ENCODE results near the gene CEP70. TPM values are rescaled to one million over a fixed set of nuclear protein-coding genes. Genes with fewer than 3 reads are reported as not detected.
A peak's percentile ranks its signal among the peaks of the same experiment; 100 is the strongest.
"Not testable (repeated sequence)": the region's sequence is repeated elsewhere in the genome, so short reads cannot be mapped to it uniquely, and the experiment has no call there.

CEP70 gene
- polyA plus RNA-seq, 4 donors: 33.9 to 44.8 (median 42.1) TPM

DNA sequence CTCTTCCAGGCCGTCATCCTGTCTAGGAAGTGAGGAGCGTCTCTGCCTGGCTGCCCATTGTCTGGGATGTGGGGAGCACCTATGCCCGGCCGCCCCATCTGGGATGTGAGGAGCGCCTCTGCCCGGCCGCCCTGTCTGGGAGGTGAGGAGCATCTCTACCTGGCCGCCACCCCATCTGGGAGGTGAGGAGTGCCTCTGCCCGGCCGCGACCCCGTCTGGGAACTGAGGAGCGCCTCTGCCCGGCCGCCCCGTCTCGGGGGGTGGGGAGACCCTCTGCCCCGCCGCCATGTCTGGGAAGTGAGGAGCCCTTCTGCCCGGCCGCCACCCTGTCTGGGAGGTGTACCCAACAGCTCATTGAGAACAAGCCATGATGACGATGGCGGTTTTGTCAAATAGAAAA, 72.6 kb downstream of the CEP70 start:
- DNase-seq (ENCODE audit: low read depth in 4 of 4, low spot score in 3 of 4): not testable (repeated sequence)

DNA sequence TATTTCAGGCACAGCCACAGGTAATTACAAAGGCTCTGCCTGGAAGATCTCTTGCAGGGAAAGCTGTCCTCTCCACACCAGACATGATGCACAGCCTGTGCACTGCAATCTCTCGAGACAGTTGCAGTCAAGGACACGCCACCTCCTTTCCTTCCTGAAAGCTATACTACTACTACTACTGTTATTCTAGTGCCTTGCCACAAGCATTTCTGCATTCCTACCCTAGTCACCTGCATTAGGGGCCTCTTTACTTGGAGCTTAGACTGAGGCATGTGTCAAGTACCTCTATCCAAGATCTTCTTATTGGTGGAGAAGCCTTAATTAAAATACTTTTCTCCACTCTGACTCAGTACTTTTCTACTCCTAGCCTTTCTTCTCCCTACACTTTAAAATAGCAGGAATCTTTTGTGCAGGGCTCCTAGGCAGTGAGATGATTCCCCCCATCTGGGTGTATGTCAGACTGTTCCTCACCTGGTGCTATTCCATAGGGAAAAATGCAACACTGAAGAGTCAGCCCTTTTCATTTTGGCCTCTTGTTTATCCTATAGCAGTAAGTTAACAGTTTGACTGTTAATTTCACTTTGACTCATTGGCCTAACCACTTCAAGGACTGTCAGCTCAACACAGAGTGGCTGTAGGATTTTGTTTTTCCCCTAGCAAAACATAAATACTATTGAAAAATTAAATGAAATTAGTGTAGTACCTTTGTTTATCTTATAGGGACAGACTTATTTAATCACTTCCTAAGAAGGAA, 80.8 kb downstream of the CEP70 start:
- no peak for DNase-seq (ENCODE audit: low read depth in 4 of 4, low spot score in 3 of 4)

DNA sequence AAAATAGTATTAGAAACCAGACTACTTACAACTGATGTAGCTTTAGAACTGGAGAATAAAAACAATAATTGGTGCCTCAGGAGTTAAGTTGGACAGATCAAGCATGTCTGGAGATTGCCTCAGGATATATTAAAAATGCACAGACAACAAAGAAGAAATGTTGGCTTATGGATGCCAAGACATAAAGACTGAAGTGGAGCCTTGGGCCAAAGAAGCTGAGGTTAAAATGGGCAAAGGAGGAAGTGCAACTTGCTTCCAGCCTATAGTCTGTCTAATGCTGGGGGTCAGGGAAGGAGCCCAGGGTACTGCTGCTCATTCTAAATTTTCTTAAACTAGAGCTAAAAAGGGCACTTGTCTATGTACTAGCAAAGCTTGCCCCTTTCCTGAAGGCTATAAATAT, 82.1 kb downstream of the CEP70 start:
- DNase-seq (ENCODE audit: low read depth in 4 of 4, low spot score in 3 of 4): no peak

DNA sequence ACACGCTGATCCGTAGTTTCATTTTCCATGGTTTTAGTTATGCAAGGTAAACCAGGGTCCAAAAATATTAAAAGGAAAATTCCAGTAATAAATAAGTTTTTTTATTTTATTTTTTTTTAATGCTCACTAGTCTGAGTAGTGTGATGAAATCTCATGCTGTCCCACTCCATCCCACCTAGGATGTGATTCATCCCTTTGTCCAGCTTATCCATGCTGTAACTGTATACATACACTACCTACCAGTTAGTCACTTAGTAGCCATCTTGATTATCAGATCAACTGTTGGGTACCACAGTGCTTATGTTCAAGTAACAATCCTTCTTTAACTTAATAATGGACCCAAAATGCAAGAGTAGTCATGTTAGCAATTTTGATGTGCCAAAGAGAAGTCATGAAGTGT, 84.5 kb downstream of the CEP70 start:
- DNase-seq (ENCODE audit: low read depth in 4 of 4, low spot score in 3 of 4): no peak

DNA sequence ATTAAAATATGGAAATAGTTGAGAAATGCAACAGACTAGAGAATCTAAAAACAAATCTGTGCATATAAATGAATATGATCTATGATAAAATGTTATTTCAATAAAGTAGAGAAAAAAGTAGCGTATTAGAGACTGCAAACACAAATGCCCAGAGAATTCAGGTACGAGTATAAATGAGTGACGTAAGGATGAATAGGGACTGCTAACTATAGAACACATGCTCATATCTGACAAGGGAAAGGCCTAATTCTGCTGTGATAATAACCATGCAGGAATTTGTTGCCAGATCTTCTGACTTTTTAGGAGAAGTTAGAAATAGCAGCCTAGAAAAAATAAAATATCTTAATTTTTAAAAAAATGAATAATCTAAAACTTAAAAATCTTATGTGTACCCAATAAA, 86.5 kb downstream of the CEP70 start:
- no peak for DNase-seq (ENCODE audit: low read depth in 4 of 4, low spot score in 3 of 4)

DNA sequence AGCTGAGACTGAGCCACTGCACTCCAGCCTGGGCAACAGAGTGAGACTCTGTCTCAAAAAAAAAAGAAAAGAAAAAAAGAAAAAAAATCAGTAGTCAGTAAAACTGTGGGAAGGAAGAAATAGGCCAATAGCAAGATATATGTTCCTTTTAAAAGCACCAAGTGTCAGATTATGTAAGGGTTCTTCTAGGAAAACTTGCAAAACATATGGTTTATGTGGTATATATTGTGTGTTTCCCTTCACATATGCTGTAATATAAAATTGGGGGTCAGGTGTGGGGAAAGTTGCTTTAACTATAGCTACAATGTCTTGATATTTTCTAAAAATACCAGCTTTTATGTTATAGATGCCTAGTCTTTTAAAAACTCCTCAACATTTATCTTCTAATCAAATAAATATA, 95.1 kb downstream of the CEP70 start:
- DNase-seq (ENCODE audit: low read depth in 4 of 4, low spot score in 3 of 4): no peak

DNA sequence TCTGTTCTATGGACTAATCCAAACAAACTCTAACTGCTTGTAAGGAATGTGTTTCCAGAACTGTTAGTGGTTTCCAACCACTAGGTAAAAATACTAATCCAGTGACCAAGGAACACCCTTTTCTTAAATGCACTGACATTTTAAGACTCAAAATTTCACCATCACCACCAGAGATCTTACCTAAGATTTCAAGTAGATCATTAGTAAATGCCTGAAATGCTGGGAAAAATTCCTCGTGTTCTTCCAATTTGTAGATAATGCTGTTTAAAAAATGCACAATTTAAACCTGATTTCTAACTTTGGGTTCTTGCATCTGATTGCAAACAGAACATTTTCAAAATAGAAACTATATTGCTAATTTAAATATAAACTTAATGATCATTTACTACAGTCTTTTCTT, 96.2 kb downstream of the CEP70 start:
- DNase-seq (ENCODE audit: low read depth in 4 of 4, low spot score in 3 of 4): no peak

DNA sequence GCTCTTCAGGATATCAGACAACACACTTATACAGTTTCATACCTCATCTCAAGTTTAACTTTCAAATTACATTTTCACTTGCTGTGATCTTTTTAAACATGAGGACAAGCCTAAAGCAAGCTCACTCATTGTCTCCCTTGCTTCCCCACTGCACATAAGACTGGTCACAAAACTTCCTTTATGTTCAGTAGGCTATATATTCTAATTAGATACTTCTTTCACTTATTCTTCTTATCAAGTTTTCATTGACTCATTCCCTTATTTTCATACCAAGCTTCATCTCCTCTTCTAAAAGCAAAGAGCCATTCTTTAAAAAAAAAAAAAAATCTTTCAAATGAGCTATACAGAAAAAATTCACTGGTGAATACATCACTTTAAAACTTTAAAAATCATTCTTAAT, 97.0 kb downstream of the CEP70 start:
- DNase-seq (ENCODE audit: low read depth in 4 of 4, low spot score in 3 of 4): no peak

DNA sequence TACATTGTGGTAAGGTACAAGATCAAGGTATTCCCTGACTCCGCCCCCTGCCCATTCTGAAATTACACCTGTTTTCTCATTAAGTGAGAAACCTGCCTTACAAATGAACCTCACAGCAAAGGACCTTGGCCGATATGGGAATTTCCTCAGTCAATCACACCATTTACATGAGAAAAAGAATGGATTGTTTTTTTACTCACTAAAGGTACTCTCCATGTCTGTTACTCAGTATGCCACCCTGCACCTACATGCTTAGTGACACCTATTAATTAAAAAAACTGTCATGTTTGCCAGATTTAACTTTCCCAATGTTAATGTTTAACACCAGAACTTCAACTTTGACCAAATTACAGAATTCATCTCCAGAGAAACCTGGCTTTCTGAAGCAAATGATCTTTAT, 97.6 kb downstream of the CEP70 start:
- DNase-seq (ENCODE audit: low read depth in 4 of 4, low spot score in 3 of 4): no peak

DNA sequence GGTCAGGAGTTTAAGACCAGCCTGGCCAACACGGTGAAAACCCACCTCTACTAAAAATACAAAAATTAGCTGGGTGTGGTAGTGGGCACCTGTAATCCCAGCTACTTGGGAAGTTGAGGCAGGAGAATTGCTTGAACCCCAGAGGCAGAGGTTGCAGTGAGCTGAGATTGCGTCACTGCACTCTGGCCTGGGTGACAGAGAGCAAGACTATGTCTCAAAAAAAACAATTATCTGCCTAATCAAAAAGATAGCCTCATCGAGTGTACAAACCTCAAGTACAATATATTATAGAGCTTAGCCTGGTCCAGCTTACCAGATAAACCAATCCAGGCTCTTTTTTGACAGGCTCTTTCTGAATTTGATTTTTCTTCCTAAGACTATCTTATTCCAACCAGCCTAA, 98.4 kb downstream of the CEP70 start:
- DNase-seq (ENCODE audit: low read depth in 4 of 4, low spot score in 3 of 4): not testable (repeated sequence)

DNA sequence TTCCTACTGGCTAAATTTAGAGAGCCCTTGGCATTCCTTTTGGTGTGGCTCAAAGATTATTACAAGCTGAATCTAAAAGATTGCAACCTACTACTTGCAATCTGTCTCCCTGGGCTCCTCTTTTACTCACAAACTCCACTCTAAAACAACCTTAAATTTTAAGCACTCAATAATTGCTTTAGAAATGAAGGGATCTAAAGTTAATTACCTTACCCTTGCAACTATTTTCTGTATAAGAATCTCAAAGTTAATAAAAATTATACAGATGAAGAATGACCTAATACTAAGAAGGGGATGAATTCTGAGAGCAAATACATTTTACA, 99.5 kb downstream of the CEP70 start:
- DNase-seq (ENCODE audit: low read depth in 4 of 4, low spot score in 3 of 4): no peak

DNA sequence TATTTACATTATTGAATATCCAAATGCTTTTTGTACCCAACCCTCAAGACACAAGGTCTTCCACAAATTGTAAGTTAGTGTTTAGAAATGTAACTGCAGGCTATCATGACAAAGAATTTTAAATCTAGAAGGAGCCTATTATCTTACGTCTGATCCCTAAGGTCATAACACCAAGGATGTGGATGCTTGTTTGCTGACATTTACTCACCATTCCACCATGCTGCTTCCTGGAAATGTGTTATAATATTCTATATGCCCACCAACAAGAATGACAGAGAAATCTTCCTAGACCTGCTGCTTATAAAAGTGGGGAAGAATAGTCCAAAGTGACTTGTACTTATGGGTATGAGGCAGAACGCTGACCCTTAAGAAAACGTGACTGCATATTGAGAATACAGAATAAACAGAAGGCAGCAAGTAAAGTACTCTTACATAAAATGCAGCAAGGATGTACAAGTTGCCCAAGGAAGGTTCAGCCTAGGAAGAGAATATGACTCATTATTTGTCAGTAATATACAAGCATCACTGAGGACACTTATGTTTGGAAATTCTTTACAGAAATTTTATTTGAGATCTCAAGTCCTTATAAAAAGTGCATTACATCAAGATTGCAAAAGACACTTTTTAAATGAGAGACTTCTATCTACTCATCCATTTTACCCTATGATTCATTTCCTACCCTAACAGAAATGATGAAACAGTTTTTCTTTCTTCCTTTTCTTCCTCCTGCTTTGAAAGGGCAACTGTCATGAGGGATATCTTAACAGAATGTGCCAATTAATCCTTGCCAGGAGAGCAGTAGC, 100.1 kb downstream of the CEP70 start:
- DNase-seq (ENCODE audit: low read depth in 4 of 4, low spot score in 3 of 4): no peak

DNA sequence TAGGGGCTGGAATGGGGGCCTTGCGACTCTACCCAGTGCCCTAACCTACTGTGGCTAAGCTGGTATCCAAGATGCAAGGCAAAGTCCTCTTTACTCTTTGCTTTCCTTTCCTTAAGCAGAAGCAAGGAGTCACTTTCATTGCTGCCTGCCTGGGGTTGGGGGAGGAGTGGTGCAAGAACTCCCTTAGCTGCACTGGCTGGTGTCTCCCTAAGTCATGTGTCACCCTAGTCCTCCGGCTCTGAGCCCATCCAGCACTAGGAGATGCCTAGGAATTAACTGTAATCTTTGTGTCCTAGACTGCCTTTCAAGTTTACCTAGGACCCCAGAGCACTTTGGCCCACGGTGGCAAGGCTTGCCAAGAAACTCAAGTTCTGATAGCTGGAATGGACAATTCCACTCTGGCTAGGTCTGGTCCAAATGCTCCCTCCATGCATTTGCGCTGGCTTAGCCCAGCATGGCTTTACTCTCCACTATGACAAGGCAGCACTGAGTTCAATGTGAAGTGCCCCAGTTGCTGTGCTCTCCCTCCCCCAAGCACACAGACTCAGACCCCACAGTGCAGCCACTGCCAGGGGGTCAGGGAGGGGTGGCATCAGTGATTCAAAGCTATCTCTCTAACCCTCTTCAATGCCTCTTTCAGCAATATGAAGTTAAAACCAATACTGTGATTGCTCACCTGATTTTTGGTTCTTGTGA, 100.9 kb downstream of the CEP70 start:
- no peak for DNase-seq (ENCODE audit: low read depth in 4 of 4, low spot score in 3 of 4)

DNA sequence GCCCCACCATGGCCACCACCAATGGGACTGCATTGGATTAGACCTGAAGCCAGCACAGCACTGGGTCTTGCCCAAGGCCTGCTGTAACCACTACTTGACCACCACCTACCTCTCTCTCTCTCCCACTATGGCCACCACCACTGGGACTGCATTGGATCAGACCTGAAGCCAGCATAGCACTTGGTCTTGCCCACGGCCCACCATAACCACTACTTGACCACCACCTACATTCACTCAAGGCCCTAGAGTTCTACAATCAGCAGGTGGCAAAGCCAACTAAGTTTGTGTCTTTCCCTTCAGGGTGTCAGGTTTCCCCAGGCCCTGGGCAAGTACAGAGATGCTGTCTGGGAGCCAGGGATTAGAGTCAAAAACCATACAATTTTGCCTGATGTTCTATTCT, 102.1 kb downstream of the CEP70 start:
- no peak for DNase-seq (ENCODE audit: low read depth in 4 of 4, low spot score in 3 of 4)

DNA sequence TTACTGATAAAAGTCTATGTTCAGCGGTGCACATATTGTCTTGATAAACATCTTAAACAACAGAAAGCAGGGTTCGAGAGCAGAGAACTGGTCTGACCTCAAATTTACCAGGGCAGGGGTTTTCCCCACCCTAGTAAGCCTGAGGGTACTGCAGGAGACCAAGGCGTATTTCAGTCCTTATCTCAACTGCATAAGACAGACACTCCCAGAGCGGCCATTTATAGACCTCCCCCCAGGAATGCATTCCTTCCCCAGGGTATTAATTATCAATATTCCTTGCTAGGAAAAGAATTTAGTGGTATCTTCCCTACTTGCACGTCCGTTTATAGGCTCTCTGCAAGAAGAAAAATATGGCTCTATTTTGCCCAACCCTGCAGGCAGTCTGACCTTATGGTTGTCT, 107.5 kb downstream of the CEP70 start:
- DNase-seq (ENCODE audit: low read depth in 4 of 4, low spot score in 3 of 4): not testable (repeated sequence)

DNA sequence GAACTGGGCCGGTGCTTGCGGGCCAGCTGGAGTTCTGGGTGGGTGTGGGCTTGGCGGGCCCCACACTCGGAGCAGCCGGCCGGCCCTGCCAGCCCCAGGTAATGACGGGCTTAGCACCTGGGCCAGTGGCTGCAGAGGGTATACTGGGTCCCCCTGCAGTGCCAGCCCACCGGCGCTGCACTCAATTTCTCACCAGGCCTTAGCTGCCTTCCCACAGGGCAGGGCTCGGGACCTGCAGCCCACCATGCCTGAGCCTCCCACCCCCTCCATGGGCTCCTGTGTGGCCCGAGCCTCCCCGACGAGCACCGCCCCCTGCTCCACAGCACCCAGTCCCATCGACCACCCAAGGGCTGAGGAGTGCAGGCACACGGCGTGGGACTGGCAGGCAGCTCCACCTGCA, 109.4 kb downstream of the CEP70 start:
- not testable (repeated sequence) for DNase-seq (ENCODE audit: low read depth in 4 of 4, low spot score in 3 of 4)

DNA sequence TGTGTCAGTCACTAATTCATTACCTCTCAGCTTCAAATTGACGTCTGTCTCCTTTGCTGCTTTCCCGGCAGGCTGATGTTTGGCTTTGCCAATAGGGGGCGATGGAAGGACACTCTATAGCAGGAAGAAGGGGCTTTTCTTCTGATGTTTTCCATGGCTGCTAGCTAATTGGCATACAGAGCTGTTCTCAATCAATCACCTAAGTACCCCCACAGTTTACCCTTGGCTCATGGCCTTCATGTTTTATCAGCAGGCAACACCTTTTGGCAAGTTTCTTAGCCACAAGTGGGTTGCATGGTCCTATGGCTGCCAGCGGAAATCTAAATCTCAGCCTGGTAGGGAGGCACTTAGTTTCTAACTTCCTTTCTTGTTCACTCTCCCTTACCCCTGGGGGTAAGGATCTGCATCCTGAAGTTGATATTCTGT, 114.6 kb downstream of the CEP70 start:
- peak in 2 of 4 donors; percentile 12 to 14 for DNase-seq (ENCODE audit: low read depth in 4 of 4, low spot score in 3 of 4)

DNA sequence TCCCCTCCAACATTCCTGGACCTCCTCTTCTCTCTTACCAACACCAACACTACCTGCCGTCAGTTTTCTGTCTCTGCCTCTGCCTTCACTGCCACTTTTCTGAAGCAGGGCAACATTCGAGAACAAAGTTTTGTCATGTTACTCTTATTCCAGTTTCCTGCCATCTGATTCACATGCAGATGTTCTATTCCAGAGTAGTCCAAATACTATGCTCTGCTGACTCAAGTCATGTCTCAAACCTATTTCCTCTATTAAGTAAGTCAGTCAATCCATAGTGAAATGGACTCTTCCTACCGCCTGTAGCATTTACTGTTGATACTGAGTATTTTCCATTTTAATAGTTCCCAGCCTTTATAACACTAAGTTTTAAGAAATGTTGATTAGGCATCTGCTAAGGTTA, 116.3 kb downstream of the CEP70 start:
- no peak for DNase-seq (ENCODE audit: low read depth in 4 of 4, low spot score in 3 of 4)

DNA sequence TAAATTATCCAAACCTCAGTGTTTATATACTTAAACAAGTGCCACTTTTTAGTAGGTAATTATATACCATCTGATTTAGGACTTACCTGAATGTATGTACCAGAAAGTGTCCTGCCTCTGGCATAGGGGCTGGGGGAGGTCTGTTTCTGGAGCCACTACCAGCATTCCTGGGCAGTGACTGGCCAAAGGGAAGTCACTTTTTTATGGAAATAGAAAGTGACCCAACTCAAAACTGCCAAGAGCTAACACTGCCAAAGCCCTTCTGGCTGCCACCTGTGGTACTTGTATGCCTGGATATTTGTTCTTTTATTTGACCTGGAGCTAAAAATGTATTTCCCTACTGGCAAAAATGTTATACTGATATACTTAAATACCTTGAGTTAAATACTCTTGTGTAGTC, 116.9 kb downstream of the CEP70 start:
- no peak for DNase-seq (ENCODE audit: low read depth in 4 of 4, low spot score in 3 of 4)

DNA sequence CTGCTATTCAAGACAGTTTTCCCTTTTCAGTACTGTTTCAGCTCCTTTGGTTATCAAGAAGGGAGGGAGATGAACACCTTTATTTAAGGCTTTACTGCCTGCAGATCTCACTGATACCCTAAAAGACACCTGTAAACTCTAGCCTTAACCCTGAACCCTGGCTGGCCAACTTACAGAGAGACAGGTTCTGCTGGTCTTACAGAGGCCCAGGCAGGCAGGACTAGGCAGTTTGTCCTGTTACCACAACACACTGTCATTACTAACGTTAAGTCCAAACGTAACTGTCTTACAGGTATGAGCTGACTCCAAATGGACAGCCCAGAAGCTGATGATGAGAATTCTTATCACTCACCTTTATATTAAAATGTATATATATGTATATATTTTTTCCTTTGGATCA, 117.5 kb downstream of the CEP70 start:
- DNase-seq (ENCODE audit: low read depth in 4 of 4, low spot score in 3 of 4): no peak

DNA sequence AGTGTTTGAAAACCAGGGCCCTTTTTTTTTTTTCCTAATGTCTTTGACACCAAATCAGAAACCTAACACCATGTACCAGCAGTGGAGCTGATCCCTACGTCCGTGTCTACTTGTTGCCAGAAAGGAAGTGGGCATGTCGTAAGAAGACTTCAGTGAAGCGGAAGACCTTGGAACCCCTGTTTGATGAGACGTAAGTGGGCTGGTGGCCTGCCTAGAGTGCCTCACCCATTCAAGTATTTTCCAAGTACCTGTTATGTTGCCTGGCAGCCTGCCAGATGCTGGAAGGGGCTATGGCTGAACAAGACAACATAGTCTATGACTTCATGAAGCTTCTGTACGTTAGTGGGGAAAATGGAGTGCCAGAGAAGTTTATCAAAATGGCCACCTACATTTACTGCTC, 119.9 kb downstream of the CEP70 start:
- DNase-seq (ENCODE audit: low read depth in 4 of 4, low spot score in 3 of 4): no peak

DNA sequence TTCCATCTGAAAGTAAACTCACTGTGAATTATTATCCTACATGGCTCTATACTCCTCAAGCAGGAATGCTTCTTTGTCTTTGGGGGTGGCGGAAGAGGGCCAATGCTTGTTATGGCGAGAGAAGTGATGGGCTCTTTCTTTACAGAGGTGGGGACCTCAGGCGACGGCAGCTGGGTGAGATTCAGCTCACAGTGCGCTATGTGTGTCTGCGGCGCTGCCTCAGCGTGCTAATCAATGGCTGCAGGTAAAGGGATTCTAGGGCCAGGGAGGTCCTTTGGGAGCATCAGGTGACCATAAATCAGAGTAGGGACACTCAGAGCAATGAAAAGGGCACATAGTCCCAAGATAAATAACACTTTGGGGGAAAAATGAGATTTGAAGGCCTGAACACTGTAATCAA, 120.7 kb downstream of the CEP70 start:
- no peak for DNase-seq (ENCODE audit: low read depth in 4 of 4, low spot score in 3 of 4)

Measured in left renal pelvis (tissue), 4 donors.